Esophagus muscularis mucosa (tissue), 3 donors: ENCODE measurements around the gene B4GALT5.

Source experiments
- CTCF ChIP-seq, 3 experiments: fragments of 200-600 bp in 2 of 3; fragments of 450-650 bp in 1 of 3; sonication (generic) in 2 of 3; IDR thresholded peaks; one replicate each; pipeline ENCODE4 v1.5.1; 2017 to 2019; ENCODE audit warnings: antibody characterized with exemption in 3 of 3, mild to moderate bottlenecking in 2 of 3, moderate library complexity in 1 of 3
- POLR2A ChIP-seq: fragments of 450-650 bp; IDR thresholded peaks from one replicate; pipeline ENCODE4 v1.6.1; 2017; ENCODE audit warnings: antibody characterized with exemption, moderate library complexity, mild to moderate bottlenecking, low read depth

- TF ChIP-seq POLR2A (no peak), CTCF (IDR thresholded peaks at IDR 0.05) (no peak)
Observed at GRCh38 chr20:49695830-49696229, 17.8 kb downstream of the B4GALT5 start.
